GM21528 (cell line): ENCODE measurements around the gene PPM1N.
A peak's percentile ranks its signal among the peaks of the same experiment; 100 is the strongest.
"Not testable (repeated sequence)": the region's sequence is repeated elsewhere in the genome, so short reads cannot be mapped to it uniquely, and the experiment has no call there.

Source experiments
- ATAC-seq: cut with Tn5 transposase; IDR thresholded peaks from one replicate; pipeline ENCODE4 v1.9.1; 2021; ENCODE audit warnings: mild to moderate bottlenecking, moderate library complexity; ENCODE audit not compliant: unreplicated experiment, low FRiP score

PPM1N gene

DNA sequence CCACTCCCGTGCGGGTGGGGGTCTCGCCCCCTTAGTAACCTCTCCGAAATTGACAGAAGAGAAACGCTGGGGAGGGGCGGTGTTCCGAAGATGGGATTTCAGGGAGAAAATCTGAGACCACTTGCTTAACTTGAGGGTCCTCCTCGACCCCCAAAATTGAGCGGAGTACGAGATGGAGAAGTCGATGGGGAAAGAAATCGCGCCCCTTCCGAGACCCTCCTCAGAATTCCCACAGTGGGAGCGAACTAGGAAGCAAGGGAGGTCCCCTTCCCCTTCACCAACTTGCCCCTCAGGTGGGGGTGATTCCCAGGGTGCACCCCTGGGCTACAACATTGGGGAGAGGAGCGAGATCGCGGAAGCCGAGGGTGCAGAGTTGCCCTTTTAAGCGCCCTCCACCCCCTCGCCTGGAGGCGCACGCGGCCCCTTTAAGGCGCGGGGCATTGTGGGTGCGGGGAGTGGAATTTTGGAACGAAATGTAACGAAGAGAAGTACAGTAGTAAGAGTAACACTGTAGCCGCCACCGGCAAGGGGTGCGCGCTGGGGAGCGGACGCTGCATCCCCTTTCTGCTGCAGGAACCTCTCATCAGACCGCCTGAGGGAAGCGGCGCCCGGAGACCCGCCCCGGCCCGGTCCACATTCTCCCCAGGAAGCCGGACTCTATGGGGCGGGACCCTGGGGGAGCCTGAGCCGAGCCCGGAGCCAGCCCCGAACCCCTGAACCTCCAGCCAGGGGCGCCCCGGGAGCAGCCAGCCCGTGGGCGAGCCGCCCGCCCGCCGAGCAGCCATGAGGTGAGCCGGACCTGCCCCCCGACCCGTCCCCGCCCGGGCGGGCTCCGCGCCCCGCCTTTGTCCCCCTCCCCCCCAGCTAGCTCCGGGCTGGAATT, 9.0 kb downstream of the PPM1N start, which contains the start of gene VASP:
Gene VASP, plus strand, starts transcription at position 491 of the 883 bp plus-strand sequence. Its CDS starts 293 bp downstream, at position 784.
- ATAC-seq: peak; percentile 54

DNA sequence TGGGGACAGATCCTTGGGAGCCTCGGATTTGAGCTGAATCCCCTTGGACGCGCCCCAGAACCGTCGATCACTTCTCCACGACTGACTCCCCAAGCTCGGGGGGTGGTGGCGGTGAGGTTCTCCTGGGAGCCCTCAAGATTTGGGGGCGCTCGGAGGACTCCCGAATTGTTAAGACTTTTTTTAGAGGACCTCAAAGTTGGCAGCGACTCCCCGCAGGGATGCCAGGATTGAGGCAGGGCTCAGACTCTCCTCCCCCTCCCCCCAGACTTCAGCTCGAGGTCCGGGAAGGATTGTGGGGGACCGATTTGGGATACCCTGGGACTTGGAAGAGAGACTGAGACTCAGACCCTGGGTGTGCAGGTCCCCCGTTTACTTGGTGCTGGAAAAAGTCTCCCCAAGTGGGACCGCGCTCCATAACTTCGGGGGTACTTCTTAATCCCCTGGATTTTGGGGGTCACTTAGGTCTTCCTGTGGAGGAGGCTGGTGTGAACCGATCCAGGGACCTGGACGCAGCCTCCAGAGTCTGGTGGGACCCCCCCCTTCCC, 9.7 kb downstream of the PPM1N start:
- ATAC-seq: no peak

DNA sequence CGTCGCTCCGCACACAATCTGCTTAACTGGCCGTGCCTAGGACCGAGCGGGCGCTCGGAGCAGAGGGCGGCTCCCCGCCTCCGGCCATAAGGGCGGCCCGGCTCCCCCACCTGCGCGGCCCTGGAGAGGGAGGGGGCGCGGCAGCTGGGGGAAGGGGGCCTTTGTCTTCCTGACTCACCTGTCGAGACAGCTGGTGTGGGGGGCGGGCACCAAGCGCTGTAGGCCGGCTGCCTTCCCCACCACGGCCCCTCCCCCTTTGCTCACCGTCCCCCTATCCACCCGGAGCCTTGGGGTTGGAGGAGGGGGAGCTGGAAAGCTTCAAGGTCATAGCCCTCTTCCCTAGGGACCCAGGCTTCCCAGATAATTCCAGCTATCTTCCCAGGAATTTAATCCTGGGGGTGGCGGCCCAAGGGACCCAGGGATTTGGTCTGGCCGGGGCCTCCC, 10.2 kb downstream of the PPM1N start:
- no peak for ATAC-seq

DNA sequence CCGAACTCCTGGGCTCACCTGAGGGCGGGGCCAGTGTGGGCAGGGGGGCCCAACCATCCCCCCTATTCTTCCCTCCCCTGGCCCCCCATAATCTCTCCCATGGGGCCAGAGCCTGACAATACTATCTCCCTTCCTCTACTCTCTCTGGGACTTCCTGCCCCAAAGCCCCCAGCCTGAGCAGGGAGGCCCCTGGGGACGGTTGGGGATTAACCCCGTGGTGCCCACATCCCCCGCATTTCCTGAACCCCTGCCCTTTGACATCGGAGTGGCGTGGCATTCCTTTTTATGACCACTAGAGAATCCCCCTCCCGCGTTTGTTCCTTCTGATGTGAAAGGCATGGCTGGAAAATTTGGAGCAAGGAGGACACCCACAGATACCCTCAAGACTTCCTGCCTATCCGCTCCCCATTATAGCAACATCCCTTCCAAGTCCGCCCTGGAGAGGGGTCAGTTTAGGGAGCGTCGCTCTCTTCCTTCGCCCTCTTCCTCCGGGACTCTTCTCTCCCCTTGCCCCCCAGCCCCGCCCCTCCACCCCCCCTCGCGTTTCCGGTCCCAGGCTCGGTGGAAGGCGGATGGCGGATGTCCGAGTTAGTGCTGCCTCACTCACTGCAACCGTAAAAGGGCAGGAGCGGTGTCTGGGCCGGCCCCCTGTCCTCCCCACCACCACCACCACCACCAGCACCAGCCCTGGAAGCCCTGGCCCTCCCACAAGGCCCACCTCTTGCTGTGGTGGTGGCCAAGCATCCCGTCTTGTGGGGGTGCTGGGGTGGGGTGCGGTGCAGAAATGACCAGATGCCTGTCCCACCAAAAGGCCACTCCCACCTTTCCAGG, 10.8 kb downstream of the PPM1N start:
- no peak for ATAC-seq

DNA sequence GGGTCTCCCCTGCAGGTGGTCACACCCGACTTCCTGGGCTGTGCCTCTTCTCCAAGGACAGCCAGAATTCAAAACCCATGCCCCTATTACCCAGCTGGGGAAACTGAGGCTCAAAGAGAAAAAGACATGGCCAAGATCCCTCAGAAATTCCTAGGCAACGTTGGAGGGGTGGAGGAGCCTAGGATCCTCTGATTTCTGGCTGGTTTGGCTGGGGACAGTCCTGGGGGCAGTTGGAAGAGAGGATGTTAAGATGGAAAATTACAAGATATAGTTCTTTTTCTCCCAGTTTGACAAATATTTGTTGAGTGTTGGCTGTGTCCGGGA, 11.4 kb downstream of the PPM1N start:
- no peak for ATAC-seq

DNA sequence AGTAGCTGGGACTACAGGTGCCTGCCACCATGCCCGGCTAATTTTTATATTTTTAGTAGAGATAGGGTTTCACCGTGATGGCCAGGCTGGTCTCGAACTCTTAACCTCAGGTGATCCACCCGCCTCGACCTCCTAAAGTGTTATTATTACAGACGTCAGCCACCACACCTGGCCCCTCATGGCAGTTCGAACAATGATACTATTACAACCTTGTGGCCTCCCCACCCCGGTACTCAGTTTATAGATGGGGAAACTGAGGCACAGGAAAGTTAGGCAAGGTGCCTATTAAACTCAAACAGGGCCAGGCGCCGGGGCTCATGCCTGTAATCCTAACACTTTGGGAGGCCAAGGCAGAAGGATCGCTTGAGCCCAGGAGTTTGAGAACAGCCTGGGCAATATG, 12.1 kb downstream of the PPM1N start:
- ATAC-seq: not testable (repeated sequence)

DNA sequence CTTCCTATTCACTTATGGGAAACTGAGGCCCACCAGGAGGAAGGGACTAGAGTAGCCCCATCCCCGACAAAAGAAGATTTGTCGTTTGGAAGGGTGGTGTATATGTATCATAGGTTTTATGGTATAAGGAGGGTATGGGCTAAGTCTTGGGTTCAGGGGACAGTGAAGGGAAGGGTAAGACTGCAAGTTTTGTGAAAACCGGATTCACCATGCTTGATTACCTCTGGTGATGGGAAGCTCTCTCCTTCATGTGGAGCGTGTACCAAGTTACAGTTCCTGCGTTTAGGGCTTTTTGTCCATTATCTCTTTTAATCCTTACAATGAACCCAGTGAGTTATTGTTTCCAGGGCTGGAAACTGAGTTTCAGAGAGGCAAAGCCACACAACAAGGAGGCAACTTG, 12.8 kb downstream of the PPM1N start:
- no peak for ATAC-seq

DNA sequence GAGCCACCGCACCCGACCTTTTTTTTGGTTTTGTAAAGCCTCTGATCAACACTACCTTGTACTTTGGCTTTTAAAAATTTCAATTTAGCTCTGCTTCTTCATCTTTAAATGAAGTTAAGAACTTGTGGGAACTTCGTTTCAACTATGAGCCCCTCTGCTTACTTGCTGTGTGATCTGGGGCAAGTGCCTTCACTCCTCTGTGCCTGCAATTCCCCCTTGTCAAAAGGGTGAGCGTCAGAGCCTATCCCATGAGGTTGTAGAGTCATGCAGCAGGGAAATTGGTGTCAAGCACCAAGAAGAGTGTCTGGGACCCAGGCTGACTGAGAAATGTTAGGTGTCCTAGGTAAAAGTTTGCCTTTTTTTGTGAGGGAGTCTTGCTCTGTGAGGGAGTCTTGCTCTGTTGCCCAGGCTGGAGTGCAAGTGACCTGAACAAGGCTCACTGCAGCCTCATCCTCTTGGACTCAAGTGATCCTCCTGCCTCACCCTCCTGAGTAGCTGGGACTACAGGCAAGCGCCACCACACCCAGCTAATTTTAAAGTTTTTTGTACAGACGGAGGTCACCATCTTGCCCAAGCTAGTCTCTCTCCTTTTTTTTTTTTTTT, 14.7 kb downstream of the PPM1N start:
- ATAC-seq: no peak

DNA sequence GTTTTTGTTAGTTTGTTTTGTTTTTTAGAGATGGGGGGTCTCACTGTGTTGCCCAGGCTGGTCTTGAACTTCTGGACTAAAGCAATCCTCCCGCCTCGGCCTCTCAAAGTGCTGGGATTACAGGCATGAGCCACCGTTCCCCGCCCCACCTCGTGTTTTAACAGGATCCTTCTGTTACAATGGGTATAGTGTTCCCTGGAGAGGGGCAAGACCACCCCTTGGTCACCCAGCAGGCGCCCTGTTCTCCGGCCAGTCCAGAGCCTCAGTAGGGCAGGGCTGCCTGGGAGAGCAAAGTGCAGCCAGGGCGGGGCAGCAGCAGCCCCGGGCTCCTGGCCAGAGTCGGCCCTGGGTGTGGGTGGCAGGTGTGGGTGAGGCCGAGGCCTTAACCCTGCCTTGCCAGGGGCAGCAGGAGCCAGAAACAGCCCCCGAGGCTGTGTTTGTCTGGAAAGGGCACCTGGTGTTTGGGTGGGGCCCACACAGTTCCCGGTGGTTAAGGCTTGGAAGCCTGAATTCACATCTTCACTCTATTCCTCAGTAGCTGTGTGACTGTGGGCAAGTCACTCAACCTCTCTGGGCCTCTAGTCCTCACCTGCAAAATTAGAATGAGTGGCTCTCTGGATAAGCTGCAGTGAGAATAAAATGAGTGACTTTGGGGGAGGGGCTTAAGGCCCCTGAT, 16.3 kb downstream of the PPM1N start:
- ATAC-seq: no peak

DNA sequence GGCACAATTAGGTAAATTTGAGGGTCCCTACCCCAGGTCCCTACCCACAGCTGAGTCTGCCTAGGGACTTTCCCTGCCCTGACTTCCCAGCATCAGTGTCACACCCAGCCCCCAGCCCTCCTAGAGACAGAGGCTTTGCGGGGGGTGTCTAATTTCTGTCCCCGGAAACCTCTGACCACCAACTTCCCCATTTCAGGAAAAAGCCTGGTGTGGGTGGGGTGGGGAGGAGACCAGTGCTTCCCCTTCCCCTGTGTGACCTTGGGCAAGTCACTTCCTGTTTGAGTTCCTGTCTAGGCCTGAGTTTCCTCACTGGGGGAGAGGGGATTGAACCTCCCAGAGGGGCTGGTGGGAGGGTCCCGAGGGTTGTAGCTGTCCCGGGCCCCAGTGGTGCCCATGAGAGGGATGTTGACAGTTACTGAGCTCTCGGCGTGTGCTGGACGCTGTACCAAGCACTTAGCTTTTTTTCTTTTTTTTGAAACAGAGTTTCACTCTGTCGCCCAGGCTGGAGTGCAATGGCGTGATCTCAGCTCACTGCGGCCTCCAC, 16.9 kb downstream of the PPM1N start:
- ATAC-seq: no peak

DNA sequence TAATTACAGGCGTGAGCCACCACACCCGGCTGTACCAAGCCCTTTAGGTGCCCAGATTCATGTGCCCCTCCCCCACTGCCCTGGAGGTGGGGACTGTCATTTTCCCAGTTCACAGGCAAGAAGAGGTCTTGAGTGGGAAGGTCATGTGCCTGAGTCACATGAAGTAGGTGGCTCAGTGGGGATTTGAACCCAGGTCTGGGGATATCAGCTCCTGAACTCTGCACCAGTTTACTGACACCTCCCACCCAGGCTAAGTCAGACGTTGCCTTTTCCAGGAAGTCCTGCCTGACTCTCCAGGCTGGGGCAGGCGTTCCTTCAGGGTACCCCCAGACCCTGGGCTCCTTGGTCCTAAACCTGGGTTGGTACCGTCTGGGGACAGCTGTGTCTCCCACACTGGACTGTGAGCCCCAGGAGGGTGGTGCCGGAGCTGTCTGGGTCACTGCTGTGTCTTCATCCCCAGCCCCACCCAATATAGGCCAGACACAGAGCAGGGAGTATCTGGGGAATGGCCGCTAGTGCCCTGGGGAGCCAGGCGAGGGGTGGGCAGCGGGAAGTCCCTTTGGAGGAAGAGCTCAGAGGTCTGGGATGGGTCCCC, 17.7 kb downstream of the PPM1N start:
- ATAC-seq: no peak

DNA sequence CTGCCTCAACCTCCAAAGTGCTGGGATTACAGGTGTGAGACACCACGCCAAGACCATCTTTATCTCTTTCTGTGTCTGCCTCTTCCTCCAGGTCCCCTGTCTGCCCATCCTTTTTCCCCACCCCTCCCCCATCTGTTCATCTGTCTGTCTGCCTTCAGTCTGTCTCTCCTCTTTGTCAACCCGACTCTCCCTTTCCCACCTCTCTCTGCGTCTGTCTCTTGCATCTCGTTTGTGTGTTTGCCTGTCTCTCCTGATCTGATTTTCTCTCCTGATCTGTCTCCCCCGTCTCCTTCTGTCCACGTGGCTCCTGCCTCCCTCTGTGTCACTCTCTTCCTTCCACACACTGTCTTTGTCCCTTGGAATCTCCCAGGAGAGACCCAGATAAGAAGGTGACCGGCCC, 19.0 kb downstream of the PPM1N start:
- no peak for ATAC-seq

DNA sequence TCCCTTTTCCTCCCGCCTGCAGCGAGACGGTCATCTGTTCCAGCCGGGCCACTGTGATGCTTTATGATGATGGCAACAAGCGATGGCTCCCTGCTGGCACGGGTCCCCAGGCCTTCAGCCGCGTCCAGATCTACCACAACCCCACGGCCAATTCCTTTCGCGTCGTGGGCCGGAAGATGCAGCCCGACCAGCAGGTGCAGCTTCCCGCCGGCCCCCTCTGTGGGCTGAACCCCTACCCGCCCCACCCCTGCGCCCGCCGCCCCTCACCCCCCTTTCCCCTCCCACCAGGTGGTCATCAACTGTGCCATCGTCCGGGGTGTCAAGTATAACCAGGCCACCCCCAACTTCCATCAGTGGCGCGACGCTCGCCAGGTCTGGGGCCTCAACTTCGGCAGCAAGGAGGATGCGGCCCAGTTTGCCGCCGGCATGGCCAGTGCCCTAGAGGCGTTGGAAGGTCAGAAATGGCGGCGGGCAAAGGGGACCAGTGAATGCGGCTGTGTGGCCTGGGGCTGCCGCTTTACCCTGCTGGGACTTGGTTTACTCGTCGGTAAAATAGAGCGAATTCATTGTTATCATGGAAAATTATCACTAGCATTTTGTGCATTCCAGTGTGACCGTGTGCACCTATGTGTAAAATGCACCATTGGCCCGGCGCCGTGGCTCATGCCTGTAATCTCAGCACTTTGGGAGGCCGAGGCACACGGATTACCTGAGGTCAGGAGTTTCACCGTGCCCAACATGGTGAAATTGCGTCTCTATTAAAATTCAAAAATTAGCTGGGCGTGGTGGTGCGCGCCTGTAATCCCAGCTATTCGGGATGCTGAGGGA, 19.6 kb downstream of the PPM1N start:
- ATAC-seq: no peak

DNA sequence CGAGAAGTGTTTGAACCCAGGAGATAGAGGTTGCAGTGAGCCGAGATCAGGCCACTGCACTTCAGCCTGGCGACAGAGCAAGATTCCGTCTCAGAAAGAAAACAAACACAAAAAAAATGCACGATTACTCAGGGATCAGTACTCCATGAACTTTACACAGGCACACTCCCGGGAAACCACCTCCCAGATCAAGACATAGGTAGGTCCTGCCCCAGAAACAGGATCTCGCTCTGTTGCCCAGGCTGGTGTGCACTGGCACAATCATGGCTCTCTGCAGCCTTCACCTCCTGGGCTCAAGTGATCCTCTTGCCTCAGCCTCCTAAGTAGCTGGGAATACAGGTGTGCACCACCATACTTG, 20.2 kb downstream of the PPM1N start:
- no peak for ATAC-seq

DNA sequence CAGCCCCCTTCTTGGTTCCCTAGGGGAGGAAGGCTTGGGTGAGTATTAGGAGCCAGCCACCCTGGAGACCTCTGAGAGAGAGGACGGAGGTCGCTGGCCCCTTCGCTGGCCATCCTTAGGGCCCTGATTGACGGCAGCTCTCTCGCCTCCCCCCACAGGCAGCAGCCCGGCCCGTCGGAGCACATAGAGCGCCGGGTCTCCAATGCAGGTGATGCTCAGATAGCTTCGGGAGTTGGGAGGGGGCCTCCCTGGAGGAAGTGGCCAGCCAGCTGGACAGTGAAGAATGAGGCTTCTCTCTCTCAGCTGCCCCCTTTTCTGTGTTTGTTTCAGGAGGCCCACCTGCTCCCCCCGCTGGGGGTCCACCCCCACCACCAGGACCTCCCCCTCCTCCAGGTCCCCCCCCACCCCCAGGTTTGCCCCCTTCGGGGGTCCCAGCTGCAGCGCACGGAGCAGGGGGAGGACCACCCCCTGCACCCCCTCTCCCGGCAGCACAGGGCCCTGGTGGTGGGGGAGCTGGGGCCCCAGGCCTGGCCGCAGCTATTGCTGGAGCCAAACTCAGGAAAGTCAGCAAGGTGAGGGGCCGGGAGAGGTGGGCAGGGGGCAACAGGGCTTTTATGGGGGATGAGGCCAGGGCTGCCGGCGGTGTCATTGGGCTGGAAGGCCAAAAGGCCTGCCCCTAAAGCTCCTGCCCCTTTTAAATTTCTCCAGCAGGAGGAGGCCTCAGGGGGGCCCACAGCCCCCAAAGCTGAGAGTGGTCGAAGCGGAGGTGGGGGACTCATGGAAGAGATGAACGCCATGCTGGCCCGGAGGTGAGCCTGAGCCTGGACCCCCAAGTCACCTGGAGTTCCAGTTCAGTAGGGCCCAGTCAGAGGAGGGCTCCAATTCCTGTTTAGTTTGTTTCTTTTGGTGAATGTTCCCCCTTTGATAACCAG, 24.0 kb downstream of the PPM1N start:
- no peak for ATAC-seq

DNA sequence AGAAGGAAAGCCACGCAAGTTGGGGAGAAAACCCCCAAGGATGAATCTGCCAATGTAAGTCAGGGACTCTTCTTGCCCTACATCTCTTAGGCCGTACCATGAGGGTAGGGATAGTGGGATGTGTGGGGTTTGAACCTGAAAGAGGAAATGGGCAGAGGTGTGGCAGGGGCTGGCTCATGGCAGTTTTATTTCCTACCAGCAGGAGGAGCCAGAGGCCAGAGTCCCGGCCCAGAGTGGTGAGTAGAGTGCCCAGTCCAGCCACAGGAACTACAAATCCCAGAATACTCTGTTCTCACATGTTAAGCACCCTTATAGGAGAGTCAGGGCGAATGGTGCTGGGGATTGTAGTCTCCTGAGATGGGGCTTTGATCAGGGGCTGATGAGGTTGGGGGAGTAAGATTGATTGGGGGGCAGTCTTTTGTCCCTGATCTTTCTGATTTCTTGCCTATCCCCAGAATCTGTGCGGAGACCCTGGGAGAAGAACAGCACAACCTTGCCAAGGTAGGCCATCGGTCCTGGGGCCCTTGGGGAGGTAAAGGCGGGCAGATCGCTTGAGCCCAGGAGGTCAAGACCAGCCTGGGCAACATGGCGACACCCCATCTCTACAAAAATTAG, 25.5 kb downstream of the PPM1N start:
- ATAC-seq: peak; percentile 64

DNA sequence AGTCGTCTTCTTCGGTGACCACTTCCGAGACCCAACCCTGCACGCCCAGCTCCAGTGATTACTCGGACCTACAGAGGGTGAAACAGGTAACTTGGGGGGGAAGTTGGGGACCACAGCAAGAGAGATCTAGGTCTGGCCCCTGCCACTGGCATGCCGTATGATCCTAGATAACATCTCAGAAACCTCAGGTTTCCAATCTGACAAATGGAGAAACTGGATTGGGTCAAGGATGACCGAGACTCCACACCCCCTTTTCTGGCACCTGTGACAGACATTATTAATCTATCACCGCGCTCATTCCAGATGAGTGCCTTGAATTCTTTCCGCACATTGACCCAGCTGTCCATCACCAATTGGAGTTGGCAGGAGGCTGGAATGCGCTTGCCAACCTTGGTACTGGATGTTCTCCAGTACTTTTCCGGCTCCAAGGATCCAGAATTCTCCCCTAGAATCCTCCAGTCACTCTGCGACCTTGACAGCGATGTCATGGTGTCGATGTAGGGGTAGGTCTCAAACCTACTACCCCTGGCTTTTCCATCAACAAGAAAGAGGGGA, 26.4 kb downstream of the PPM1N start:
- ATAC-seq: no peak
